Glutamatergic neuron (in vitro differentiated cells): ENCODE data around the gene UNC13A. TPM values are rescaled to one million over a fixed set of nuclear protein-coding genes. Genes with fewer than 3 reads are reported as not detected.

Experiments used
- DNase-seq: peaks from one replicate; pipeline ENCODE4 v3.0.0; 2022
- H3K27ac Mint-ChIP-seq: one replicate; pipeline ENCODE4 v1.8.0; 2020; ENCODE audit warnings: mild to moderate bottlenecking, mixed read lengths, inconsistent platforms; ENCODE audit not compliant: unreplicated experiment
- H3K27me3 Mint-ChIP-seq: one replicate; pipeline ENCODE4 v1.8.0; 2020; ENCODE audit warnings: mild to moderate bottlenecking, moderate library complexity, mixed read lengths, inconsistent platforms; ENCODE audit not compliant: unreplicated experiment
- H3K36me3 Mint-ChIP-seq: one replicate; pipeline ENCODE4 v1.8.0; 2020; ENCODE audit warnings: mild to moderate bottlenecking, mixed read lengths, inconsistent platforms; ENCODE audit not compliant: unreplicated experiment
- H3K4me1 Mint-ChIP-seq: one replicate; pipeline ENCODE4 v1.8.0; 2020; ENCODE audit warnings: mild to moderate bottlenecking, low read depth, mixed read lengths, inconsistent platforms; ENCODE audit not compliant: unreplicated experiment
- H3K4me3 Mint-ChIP-seq: one replicate; pipeline ENCODE4 v1.8.0; 2020; ENCODE audit warnings: mild to moderate bottlenecking, mixed read lengths, inconsistent platforms; ENCODE audit not compliant: unreplicated experiment
- H3K9me3 Mint-ChIP-seq: one replicate; pipeline ENCODE4 v1.8.0; 2020; ENCODE audit warnings: mild to moderate bottlenecking, moderate library complexity, mixed read lengths, inconsistent platforms; ENCODE audit not compliant: unreplicated experiment
- CTCF ChIP-seq: fragments of 200-600 bp; sonication (generic); IDR thresholded peaks from one replicate; pipeline ENCODE4 v1.5.0; 2021; ENCODE audit not compliant: partially characterized antibody, unreplicated experiment
- total RNA-seq: library from RNA; stranded (reverse); fragmentation: NEBNext Ultra II Directional; extraction: Animal tissue kit (Norgen Biotek cat#: 25700); gene quantifications from one replicate; pipeline ENCODE4 v1.2.1, GENCODE V29; 2021; ENCODE audit not compliant: unreplicated experiment

UNC13A gene
- total RNA-seq, 1 donor from 2014 or later = 79.7 TPM

GRCh38 chr19:17671906-17672305 is 16.2 kb downstream of the UNC13A start:
- no peak for TF ChIP-seq CTCF
- H3K4me3 Mint-ChIP-seq = no peak overlapping the region
- no peak for DNase-seq
- peaks cover 6% of the 10 kb centered on the region for H3K9me3 Mint-ChIP-seq
- H3K27ac Mint-ChIP-seq = no peak overlapping the region
- peaks cover 4% of the 10 kb centered on the region for H3K36me3 Mint-ChIP-seq
- no peaks in the 10 kb centered on the region for H3K4me1 Mint-ChIP-seq
- peaks cover 5% of the 10 kb centered on the region for H3K27me3 Mint-ChIP-seq

- TF ChIP-seq CTCF = no peak
- no peak overlapping the region for H3K27ac Mint-ChIP-seq
- H3K4me1 Mint-ChIP-seq = no peaks in the 10 kb centered on the region
- peaks cover 11% of the 10 kb centered on the region for H3K27me3 Mint-ChIP-seq
- no peak overlapping the region for H3K4me3 Mint-ChIP-seq
- DNase-seq = no peak
- H3K9me3 Mint-ChIP-seq = peaks cover 8% of the 10 kb centered on the region
- peaks cover 28% of the 10 kb centered on the region for H3K36me3 Mint-ChIP-seq
Observed at GRCh38 chr19:17669419-17669818, 18.7 kb downstream of the UNC13A start.

- peaks cover 6% of the 10 kb centered on the region for H3K9me3 Mint-ChIP-seq
- peaks cover 14% of the 10 kb centered on the region for H3K27me3 Mint-ChIP-seq
- TF ChIP-seq CTCF = no peak
- H3K36me3 Mint-ChIP-seq = peaks cover 26% of the 10 kb centered on the region
- no peak for DNase-seq
- no peak overlapping the region for H3K27ac Mint-ChIP-seq
- no peak overlapping the region for H3K4me3 Mint-ChIP-seq
- H3K4me1 Mint-ChIP-seq = no peaks in the 10 kb centered on the region
Observed at GRCh38 chr19:17665058-17665457, 23.1 kb downstream of the UNC13A start.

- Mint-ChIP-seq H3K36me3 (peaks cover 12% of the 10 kb centered on the region), H3K4me3 (no peak overlapping the region), H3K9me3 (peaks cover 4% of the 10 kb centered on the region), H3K4me1 (no peaks in the 10 kb centered on the region), H3K27me3 (peaks cover 14% of the 10 kb centered on the region), H3K27ac (no peak overlapping the region)
- no peak for TF ChIP-seq CTCF
- no peak for DNase-seq
Observed at GRCh38 chr19:17659996-17660395, 28.2 kb downstream of the UNC13A start.

- TF ChIP-seq CTCF = no peak
- Mint-ChIP-seq H3K4me3 (no peak overlapping the region), H3K4me1 (no peaks in the 10 kb centered on the region), H3K27ac (no peak overlapping the region), H3K27me3 (peaks cover 10% of the 10 kb centered on the region), H3K36me3 (peaks cover 16% of the 10 kb centered on the region), H3K9me3 (peaks cover 4% of the 10 kb centered on the region)
- DNase-seq = no peak
Observed at GRCh38 chr19:17658666-17659065, 29.5 kb downstream of the UNC13A start.
